ENCODE results near the gene CCNT1. TPM values are rescaled to one million over a fixed set of nuclear protein-coding genes. Genes with fewer than 3 reads are reported as not detected.

The CCNT1 gene
- total and polyA plus RNA-seq, 2 of the 13 experiments (the other 11 are each of a cell fraction or from before 2014, with no cell fraction given) = 18.0 to 28.2 TPM

DNA sequence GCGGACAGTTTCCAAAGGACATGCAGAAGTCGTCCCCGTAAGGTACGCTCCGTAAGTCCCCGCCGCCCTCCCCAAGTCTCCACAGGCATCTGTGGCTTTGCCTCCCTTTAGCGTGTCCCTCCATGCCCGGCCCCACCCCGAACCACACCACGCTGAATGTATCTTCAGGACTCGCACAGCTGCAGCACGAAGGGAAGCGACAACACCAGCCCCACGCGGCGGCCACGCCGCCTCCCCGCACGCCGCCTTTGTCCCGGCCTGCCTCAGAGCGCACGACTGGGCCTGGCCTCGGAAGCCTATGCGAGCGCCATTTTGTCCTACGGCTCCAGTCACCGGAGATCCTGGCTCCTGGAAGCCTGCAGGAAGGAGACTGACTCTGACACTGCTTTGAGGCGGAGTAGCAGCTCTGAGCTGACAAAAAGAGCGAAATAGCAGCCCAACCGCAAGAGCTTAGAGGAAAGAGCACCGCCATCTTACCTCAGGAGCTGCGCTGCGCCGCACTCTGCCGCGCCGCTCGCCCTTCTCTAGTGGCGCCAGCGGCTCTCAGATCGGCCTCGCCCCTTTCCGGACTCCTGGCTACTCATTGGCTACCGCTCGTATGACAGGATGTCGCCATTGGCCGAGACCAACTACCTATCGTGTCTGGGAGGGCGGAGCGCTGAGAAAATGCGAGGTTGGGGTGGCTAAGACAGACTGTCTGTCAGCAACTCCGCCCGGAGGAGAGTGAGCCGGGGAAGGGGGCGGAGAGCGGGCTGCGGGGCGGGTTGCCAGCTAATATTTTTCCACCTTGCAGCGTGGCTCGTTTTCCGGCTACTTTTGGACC is 34.6 kb downstream of the CCNT1 start, which contains the start of gene KANSL2 (continued):
- TF ChIP-seq, protein P1, sequence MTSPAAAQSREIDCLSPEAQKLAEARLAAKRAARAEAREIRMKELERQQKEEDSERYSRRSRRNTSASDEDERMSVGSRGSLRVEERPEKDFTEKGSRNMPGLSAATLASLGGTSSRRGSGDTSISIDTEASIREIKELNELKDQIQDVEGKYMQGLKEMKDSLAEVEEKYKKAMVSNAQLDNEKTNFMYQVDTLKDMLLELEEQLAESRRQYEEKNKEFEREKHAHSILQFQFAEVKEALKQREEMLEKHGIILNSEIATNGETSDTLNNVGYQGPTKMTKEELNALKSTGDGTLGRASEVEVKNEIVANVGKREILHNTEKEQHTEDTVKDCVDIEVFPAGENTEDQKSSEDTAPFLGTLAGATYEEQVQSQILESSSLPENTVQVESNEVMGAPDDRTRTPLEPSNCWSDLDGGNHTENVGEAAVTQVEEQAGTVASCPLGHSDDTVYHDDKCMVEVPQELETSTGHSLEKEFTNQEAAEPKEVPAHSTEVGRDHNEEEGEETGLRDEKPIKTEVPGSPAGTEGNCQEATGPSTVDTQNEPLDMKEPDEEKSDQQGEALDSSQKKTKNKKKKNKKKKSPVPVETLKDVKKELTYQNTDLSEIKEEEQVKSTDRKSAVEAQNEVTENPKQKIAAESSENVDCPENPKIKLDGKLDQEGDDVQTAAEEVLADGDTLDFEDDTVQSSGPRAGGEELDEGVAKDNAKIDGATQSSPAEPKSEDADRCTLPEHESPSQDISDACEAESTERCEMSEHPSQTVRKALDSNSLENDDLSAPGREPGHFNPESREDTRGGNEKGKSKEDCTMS (CRISPR knock-in tag; conservative IDR thresholded peaks at IDR 0.05) = no peak
- TF ChIP-seq ZNF572 (CRISPR knock-in tag; IDR thresholded peaks at IDR 0.05) = no peak
- no peak for TF ChIP-seq NBN (conservative IDR thresholded peaks at IDR 0.05)
- peak; percentile 65; the same call in 1 of the 2 replicates for TF ChIP-seq ZNF792 (CRISPR knock-in tag; IDR thresholded peaks at IDR 0.05)
- no peak for TF ChIP-seq ZNF207 (IDR thresholded peaks at IDR 0.05; ENCODE audit: borderline replicate concordance)
- no peak for TF ChIP-seq MBD4 (IDR thresholded peaks at IDR 0.05; ENCODE audit: borderline replicate concordance, low read length)
- TF ChIP-seq SRY (CRISPR knock-in tag; IDR thresholded peaks at IDR 0.05) = 0 out of 2 replicates have a peak, but pooled peaks have one; percentile 72
- peak; percentile 83 for TF ChIP-seq GABPB1 (CRISPR knock-in tag; IDR thresholded peaks at IDR 0.05)
- peak; percentile 93 for TF ChIP-seq KMT2B (CRISPR knock-in tag; IDR thresholded peaks at IDR 0.05)
- TF ChIP-seq KDM2A (CRISPR knock-in tag; IDR thresholded peaks at IDR 0.05; ENCODE audit: borderline replicate concordance, low read depth) = peak; percentile 93
- no peak for TF ChIP-seq ZNF746 (CRISPR knock-in tag; IDR thresholded peaks at IDR 0.05)
- TF ChIP-seq MED13 (CRISPR knock-in tag; IDR thresholded peaks at IDR 0.05) = no peak; the same call in 1 of the 2 replicates
- TF ChIP-seq ZNF766 (CRISPR knock-in tag; IDR thresholded peaks at IDR 0.05; ENCODE audit: borderline replicate concordance) = no peak
- peak; percentile 51 for TF ChIP-seq SOX5 (CRISPR knock-in tag; IDR thresholded peaks at IDR 0.05; ENCODE audit: borderline replicate concordance)
- TF ChIP-seq, protein P2, sequence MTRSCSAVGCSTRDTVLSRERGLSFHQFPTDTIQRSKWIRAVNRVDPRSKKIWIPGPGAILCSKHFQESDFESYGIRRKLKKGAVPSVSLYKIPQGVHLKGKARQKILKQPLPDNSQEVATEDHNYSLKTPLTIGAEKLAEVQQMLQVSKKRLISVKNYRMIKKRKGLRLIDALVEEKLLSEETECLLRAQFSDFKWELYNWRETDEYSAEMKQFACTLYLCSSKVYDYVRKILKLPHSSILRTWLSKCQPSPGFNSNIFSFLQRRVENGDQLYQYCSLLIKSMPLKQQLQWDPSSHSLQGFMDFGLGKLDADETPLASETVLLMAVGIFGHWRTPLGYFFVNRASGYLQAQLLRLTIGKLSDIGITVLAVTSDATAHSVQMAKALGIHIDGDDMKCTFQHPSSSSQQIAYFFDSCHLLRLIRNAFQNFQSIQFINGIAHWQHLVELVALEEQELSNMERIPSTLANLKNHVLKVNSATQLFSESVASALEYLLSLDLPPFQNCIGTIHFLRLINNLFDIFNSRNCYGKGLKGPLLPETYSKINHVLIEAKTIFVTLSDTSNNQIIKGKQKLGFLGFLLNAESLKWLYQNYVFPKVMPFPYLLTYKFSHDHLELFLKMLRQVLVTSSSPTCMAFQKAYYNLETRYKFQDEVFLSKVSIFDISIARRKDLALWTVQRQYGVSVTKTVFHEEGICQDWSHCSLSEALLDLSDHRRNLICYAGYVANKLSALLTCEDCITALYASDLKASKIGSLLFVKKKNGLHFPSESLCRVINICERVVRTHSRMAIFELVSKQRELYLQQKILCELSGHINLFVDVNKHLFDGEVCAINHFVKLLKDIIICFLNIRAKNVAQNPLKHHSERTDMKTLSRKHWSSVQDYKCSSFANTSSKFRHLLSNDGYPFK (CRISPR knock-in tag; IDR thresholded peaks at IDR 0.05; ENCODE audit: borderline replicate concordance) = peak; percentile 98
- TF ChIP-seq ISL2 (CRISPR knock-in tag; IDR thresholded peaks at IDR 0.05) = peak; percentile 69; the same call in 1 of the 2 replicates
- TF ChIP-seq ZNF33B (CRISPR knock-in tag; IDR thresholded peaks at IDR 0.05) = no peak
- TF ChIP-seq ZMYM2 (CRISPR knock-in tag; IDR thresholded peaks at IDR 0.05) = peak; percentile 18; the same call in 1 of the 2 replicates
- no peak for TF ChIP-seq ZNF282 (IDR thresholded peaks at IDR 0.05; ENCODE audit: partially characterized antibody)
- peak; percentile 89 for TF ChIP-seq NFRKB (IDR thresholded peaks at IDR 0.05)
- TF ChIP-seq ZNF296 (CRISPR knock-in tag; conservative IDR thresholded peaks at IDR 0.05) = no peak
- no peak for TF ChIP-seq SSRP1 (CRISPR knock-in tag; IDR thresholded peaks at IDR 0.05)
